Testis (tissue), 2 donors: Measurements from ENCODE around the gene OTOS.

ENCODE experiments used
- CTCF ChIP-seq, 3 experiments: fragments of 450-650 bp in 2 of 3; fragments of 200-600 bp in 1 of 3; sonication (generic) in 1 of 3; IDR thresholded peaks; one replicate each; pipeline ENCODE4 v1.5.1; 2016 to 2019; ENCODE audit warnings: antibody characterized with exemption in 3 of 3, mild to moderate bottlenecking in 2 of 3, moderate library complexity in 1 of 3
- POLR2A ChIP-seq: fragments of 450-650 bp; IDR thresholded peaks from one replicate; pipeline ENCODE4 v1.6.1; 2017; ENCODE audit warnings: antibody characterized with exemption, mild to moderate bottlenecking, moderate library complexity

- TF ChIP-seq POLR2A, result no peak
- TF ChIP-seq CTCF (IDR thresholded peaks at IDR 0.05), result no peak
Observed at GRCh38 chr2:240166191-240166590, 25.7 kb upstream of the OTOS start.
